ENCODE data around the gene SCAPER. TPM values are rescaled to one million over a fixed set of nuclear protein-coding genes. Genes with fewer than 3 reads are reported as not detected.

Gene SCAPER
- polyA plus RNA-seq, 1 donor from 2014 or later = 77.1 TPM

DNA sequence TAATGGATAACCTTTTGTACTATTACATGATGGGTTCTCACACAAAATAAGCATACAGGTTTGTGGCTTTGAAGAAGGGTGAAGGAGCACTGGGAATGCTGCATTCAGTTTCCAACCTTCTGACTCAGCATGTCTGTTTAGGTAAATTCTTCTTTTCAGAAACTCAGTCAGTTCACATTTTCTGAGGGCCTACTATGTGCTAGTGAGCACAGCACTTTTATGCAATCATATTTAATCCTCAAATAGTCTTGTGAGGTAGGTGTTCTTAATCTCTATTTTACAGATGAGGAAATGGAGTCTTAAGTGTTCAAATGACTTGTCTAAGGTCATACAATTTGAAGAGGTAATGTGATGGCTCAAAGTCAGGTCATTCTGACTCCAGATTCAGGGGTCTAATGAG, 527.4 kb downstream of the SCAPER start:
- Histone ChIP-seq H4K20me1 (ENCODE audit: insufficient read depth) (no peaks in the 10 kb centered on the region), H3K27me3 (ENCODE audit: insufficient read depth, low read depth, low read length) (no peaks in the 10 kb centered on the region), H3K4me2 (ENCODE audit: low read length) (no peak overlapping the region), H3K9me2 (ENCODE audit: insufficient read depth, low read length) (no peaks in the 10 kb centered on the region), H3K9me3 (ENCODE audit: low read length) (no peaks in the 10 kb centered on the region), H3K4me3 (ENCODE audit: low read length) (no peak overlapping the region), H2AFZ (ENCODE audit: low read depth, low read length) (no peak overlapping the region), H3K27ac (ENCODE audit: low read length) (no peak overlapping the region), H3F3A (ENCODE audit: insufficient read depth, low read length, poor library complexity, severe bottlenecking) (no peaks in the 10 kb centered on the region), H3K79me2 (replicated peaks; ENCODE audit: insufficient read depth, low read length) (no peaks in the 10 kb centered on the region), H3K9ac (ENCODE audit: low read length) (no peak overlapping the region), H3K36me3 (ENCODE audit: insufficient read depth, low read length) (no peaks in the 10 kb centered on the region)
- TF ChIP-seq SMC3 (conservative IDR thresholded peaks at IDR 0.05; ENCODE audit: poor library complexity) (no peak), POLR2AphosphoS5 (IDR thresholded peaks at IDR 0.05) (no peak), EP300 (conservative IDR thresholded peaks at IDR 0.05; ENCODE audit: poor library complexity, severe bottlenecking) (no peak), MXI1 (conservative IDR thresholded peaks at IDR 0.05; ENCODE audit: poor library complexity, severe bottlenecking) (no peak), RAD21 (conservative IDR thresholded peaks at IDR 0.05) (no peak), EZH2 (IDR thresholded peaks at IDR 0.05; ENCODE audit: borderline replicate concordance, insufficient read depth, low read length, poor library complexity, severe bottlenecking) (no peak), TAF1 (IDR thresholded peaks at IDR 0.05; ENCODE audit: low read depth) (no peak)
- TF ChIP-seq, protein P1, sequence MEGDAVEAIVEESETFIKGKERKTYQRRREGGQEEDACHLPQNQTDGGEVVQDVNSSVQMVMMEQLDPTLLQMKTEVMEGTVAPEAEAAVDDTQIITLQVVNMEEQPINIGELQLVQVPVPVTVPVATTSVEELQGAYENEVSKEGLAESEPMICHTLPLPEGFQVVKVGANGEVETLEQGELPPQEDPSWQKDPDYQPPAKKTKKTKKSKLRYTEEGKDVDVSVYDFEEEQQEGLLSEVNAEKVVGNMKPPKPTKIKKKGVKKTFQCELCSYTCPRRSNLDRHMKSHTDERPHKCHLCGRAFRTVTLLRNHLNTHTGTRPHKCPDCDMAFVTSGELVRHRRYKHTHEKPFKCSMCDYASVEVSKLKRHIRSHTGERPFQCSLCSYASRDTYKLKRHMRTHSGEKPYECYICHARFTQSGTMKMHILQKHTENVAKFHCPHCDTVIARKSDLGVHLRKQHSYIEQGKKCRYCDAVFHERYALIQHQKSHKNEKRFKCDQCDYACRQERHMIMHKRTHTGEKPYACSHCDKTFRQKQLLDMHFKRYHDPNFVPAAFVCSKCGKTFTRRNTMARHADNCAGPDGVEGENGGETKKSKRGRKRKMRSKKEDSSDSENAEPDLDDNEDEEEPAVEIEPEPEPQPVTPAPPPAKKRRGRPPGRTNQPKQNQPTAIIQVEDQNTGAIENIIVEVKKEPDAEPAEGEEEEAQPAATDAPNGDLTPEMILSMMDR (IDR thresholded peaks at IDR 0.05; ENCODE audit: poor library complexity, severe bottlenecking) = no peak
- TF ChIP-seq, protein P2, sequence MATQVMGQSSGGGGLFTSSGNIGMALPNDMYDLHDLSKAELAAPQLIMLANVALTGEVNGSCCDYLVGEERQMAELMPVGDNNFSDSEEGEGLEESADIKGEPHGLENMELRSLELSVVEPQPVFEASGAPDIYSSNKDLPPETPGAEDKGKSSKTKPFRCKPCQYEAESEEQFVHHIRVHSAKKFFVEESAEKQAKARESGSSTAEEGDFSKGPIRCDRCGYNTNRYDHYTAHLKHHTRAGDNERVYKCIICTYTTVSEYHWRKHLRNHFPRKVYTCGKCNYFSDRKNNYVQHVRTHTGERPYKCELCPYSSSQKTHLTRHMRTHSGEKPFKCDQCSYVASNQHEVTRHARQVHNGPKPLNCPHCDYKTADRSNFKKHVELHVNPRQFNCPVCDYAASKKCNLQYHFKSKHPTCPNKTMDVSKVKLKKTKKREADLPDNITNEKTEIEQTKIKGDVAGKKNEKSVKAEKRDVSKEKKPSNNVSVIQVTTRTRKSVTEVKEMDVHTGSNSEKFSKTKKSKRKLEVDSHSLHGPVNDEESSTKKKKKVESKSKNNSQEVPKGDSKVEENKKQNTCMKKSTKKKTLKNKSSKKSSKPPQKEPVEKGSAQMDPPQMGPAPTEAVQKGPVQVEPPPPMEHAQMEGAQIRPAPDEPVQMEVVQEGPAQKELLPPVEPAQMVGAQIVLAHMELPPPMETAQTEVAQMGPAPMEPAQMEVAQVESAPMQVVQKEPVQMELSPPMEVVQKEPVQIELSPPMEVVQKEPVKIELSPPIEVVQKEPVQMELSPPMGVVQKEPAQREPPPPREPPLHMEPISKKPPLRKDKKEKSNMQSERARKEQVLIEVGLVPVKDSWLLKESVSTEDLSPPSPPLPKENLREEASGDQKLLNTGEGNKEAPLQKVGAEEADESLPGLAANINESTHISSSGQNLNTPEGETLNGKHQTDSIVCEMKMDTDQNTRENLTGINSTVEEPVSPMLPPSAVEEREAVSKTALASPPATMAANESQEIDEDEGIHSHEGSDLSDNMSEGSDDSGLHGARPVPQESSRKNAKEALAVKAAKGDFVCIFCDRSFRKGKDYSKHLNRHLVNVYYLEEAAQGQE (IDR thresholded peaks at IDR 0.05; ENCODE audit: borderline replicate concordance) = no peak

DNA sequence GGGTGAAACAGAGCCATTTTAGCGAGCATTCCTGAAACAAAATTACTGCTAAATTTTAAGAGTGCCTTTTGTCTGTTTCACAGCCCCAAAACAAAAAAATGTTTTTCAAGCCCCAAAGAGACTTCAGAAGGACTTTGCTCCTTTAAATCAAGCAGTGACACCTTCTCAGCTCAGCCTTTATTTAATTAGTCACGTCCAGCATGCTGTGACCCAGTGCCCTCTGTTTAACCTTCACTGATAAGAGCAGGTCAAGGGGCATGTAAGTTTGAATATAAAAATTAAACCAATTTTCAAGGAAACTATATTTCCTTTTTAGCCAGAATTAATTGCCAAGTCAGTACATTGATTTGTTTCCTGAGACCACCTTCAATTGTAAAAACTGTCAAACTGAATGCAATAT, 527.9 kb downstream of the SCAPER start:
- H3K79me2 ChIP-seq (replicated peaks; ENCODE audit: insufficient read depth, low read length) = no peaks in the 10 kb centered on the region
- no peaks in the 10 kb centered on the region for H3F3A ChIP-seq (ENCODE audit: insufficient read depth, low read length, poor library complexity, severe bottlenecking)
- no peak overlapping the region for H3K4me3 ChIP-seq (ENCODE audit: low read length)
- no peak overlapping the region for H3K9ac ChIP-seq (ENCODE audit: low read length)
- H3K4me2 ChIP-seq (ENCODE audit: low read length) = no peak overlapping the region
- H2AFZ ChIP-seq (ENCODE audit: low read depth, low read length) = no peak overlapping the region
- H3K9me3 ChIP-seq (ENCODE audit: low read length) = no peaks in the 10 kb centered on the region
- no peaks in the 10 kb centered on the region for H3K36me3 ChIP-seq (ENCODE audit: insufficient read depth, low read length)
- no peaks in the 10 kb centered on the region for H3K27me3 ChIP-seq (ENCODE audit: insufficient read depth, low read depth, low read length)
- no peaks in the 10 kb centered on the region for H4K20me1 ChIP-seq (ENCODE audit: insufficient read depth)
- H3K9me2 ChIP-seq (ENCODE audit: insufficient read depth, low read length) = no peaks in the 10 kb centered on the region
- TF ChIP-seq EZH2 (IDR thresholded peaks at IDR 0.05; ENCODE audit: borderline replicate concordance, insufficient read depth, low read length, poor library complexity, severe bottlenecking) (no peak), TAF1 (IDR thresholded peaks at IDR 0.05; ENCODE audit: low read depth) (no peak), POLR2AphosphoS5 (IDR thresholded peaks at IDR 0.05) (no peak), MXI1 (conservative IDR thresholded peaks at IDR 0.05; ENCODE audit: poor library complexity, severe bottlenecking) (no peak), SMC3 (conservative IDR thresholded peaks at IDR 0.05; ENCODE audit: poor library complexity) (no peak), RAD21 (conservative IDR thresholded peaks at IDR 0.05) (no peak), EP300 (conservative IDR thresholded peaks at IDR 0.05; ENCODE audit: poor library complexity, severe bottlenecking) (no peak)
- TF ChIP-seq, protein P2 (IDR thresholded peaks at IDR 0.05; ENCODE audit: borderline replicate concordance) = no peak
- TF ChIP-seq, protein P1 (IDR thresholded peaks at IDR 0.05; ENCODE audit: poor library complexity, severe bottlenecking) = no peak
- H3K27ac ChIP-seq (ENCODE audit: low read length) = no peak overlapping the region
